ENCODE data around the gene C1orf167.

Gene C1orf167

GRCh38 chr1:11731691-11732283, 30.2 kb upstream of the C1orf167 start:
- peak; percentile 44 for DNase-seq
- no peaks in the 10 kb centered on the region for H3K36me3 ChIP-seq
- TF ChIP-seq CTCF (IDR thresholded peaks at IDR 0.05; ENCODE audit: low read depth, low read length), result no peak
- H3K4me3 ChIP-seq (ENCODE audit: low read depth, low read length), result no peak overlapping the region
- H3K27me3 ChIP-seq (ENCODE audit: insufficient read depth, low read depth, severe bottlenecking), result no peaks in the 10 kb centered on the region
- no peaks in the 10 kb centered on the region for H3K9me3 ChIP-seq (ENCODE audit: severe bottlenecking)
- H3K27ac ChIP-seq, result peak overlapping the region; percentile 20; the same call in 1 of the 2 replicates

- no peaks in the 10 kb centered on the region for H3K27me3 ChIP-seq (ENCODE audit: insufficient read depth, low read depth, severe bottlenecking)
- H3K36me3 ChIP-seq, result no peaks in the 10 kb centered on the region
- no peak overlapping the region for H3K4me3 ChIP-seq (ENCODE audit: low read depth, low read length)
- TF ChIP-seq CTCF (IDR thresholded peaks at IDR 0.05; ENCODE audit: low read depth, low read length), result no peak
- H3K27ac ChIP-seq, result no peak overlapping the region
- DNase-seq, result no peak
- H3K9me3 ChIP-seq (ENCODE audit: severe bottlenecking), result no peaks in the 10 kb centered on the region
These were observed 28.7 kb upstream of the C1orf167 start for GRCh38 chr1:11733306-11733705.

GRCh38 chr1:11735531-11735853, 26.5 kb upstream of the C1orf167 start:
- no peak for DNase-seq
- H3K36me3 ChIP-seq, result no peaks in the 10 kb centered on the region
- no peak for TF ChIP-seq CTCF (IDR thresholded peaks at IDR 0.05; ENCODE audit: low read depth, low read length)
- H3K4me3 ChIP-seq (ENCODE audit: low read depth, low read length), result peak overlapping the region; percentile 88
- H3K9me3 ChIP-seq (ENCODE audit: severe bottlenecking), result no peaks in the 10 kb centered on the region
- no peaks in the 10 kb centered on the region for H3K27me3 ChIP-seq (ENCODE audit: insufficient read depth, low read depth, severe bottlenecking)
- H3K27ac ChIP-seq, result peak overlapping the region; percentile 6

- peak within 1 kb of the TSS; percentile 88 for H3K4me3 ChIP-seq (ENCODE audit: low read depth, low read length)
- TF ChIP-seq CTCF (IDR thresholded peaks at IDR 0.05; ENCODE audit: low read depth, low read length), result no peak
- no peaks in the 10 kb centered on the region for H3K36me3 ChIP-seq
- no peaks in the 10 kb centered on the region for H3K27me3 ChIP-seq (ENCODE audit: insufficient read depth, low read depth, severe bottlenecking)
- no peaks in the 10 kb centered on the region for H3K9me3 ChIP-seq (ENCODE audit: severe bottlenecking)
- DNase-seq, result peak; percentile 95
- peak within 1 kb of the TSS; percentile 81 for H3K27ac ChIP-seq
These were observed 25.9 kb upstream of the C1orf167 start, which contains the start of gene AGTRAP for GRCh38 chr1:11735854-11736745. Gene AGTRAP, plus strand, starts transcription at chr1:11736136. Its CDS starts 73 bp downstream, at chr1:11736209.

GRCh38 chr1:11736746-11737639, 25.0 kb upstream of the C1orf167 start:
- DNase-seq, result peak; percentile 70
- Histone ChIP-seq H3K4me3 (ENCODE audit: low read depth, low read length) (peak overlapping the region; percentile 88), H3K27me3 (ENCODE audit: insufficient read depth, low read depth, severe bottlenecking) (no peaks in the 10 kb centered on the region), H3K9me3 (ENCODE audit: severe bottlenecking) (no peaks in the 10 kb centered on the region), H3K36me3 (no peaks in the 10 kb centered on the region), H3K27ac (peak overlapping the region; percentile 81)
- TF ChIP-seq CTCF (IDR thresholded peaks at IDR 0.05; ENCODE audit: low read depth, low read length), result no peak
